Measurements from ENCODE around the gene LDLRAD4.

LDLRAD4 gene

GRCh38 chr18:13592246-13592645 lies 373.7 kb downstream of the LDLRAD4 start:
- 100% methylated on average over 2 of the region's 3 CpGs for WGBS (ENCODE audit: insufficient coverage, insufficient read length)
- no peaks in the 10 kb centered on the region for H3K27me3 ChIP-seq (ENCODE audit: control insufficient read depth, insufficient read depth, low read length)
- no peak for DNase-seq (ENCODE audit: low read depth, low spot score)
- no peaks in the 10 kb centered on the region for H3K9me3 ChIP-seq (ENCODE audit: control insufficient read depth, insufficient read depth, low read length)
- no peaks in the 10 kb centered on the region for H3K4me1 ChIP-seq (ENCODE audit: control insufficient read depth, insufficient read depth, low read length)
- no peaks in the 10 kb centered on the region for H3K36me3 ChIP-seq (ENCODE audit: control insufficient read depth, insufficient read depth, low read length)
- H3K27ac ChIP-seq (ENCODE audit: low read length) = no peak overlapping the region
- H3K4me3 ChIP-seq (ENCODE audit: low read length) = no peak overlapping the region

GRCh38 chr18:13594551-13594950 lies 376.0 kb downstream of the LDLRAD4 start:
- Histone ChIP-seq H3K4me3 (ENCODE audit: low read length) (no peak overlapping the region), H3K4me1 (ENCODE audit: control insufficient read depth, insufficient read depth, low read length) (no peaks in the 10 kb centered on the region), H3K9me3 (ENCODE audit: control insufficient read depth, insufficient read depth, low read length) (no peaks in the 10 kb centered on the region), H3K36me3 (ENCODE audit: control insufficient read depth, insufficient read depth, low read length) (no peaks in the 10 kb centered on the region), H3K27ac (ENCODE audit: low read length) (no peak overlapping the region), H3K27me3 (ENCODE audit: control insufficient read depth, insufficient read depth, low read length) (no peaks in the 10 kb centered on the region)
- no CpG with 5 or more reads among the region's 2 CpGs for WGBS (ENCODE audit: insufficient coverage, insufficient read length)
- no peak for DNase-seq (ENCODE audit: low read depth, low spot score)

- Histone ChIP-seq H3K27ac (ENCODE audit: low read length) (no peak overlapping the region), H3K4me1 (ENCODE audit: control insufficient read depth, insufficient read depth, low read length) (no peaks in the 10 kb centered on the region), H3K36me3 (ENCODE audit: control insufficient read depth, insufficient read depth, low read length) (no peaks in the 10 kb centered on the region), H3K4me3 (ENCODE audit: low read length) (no peak overlapping the region), H3K27me3 (ENCODE audit: control insufficient read depth, insufficient read depth, low read length) (no peaks in the 10 kb centered on the region), H3K9me3 (ENCODE audit: control insufficient read depth, insufficient read depth, low read length) (no peaks in the 10 kb centered on the region)
- DNase-seq (ENCODE audit: low read depth, low spot score) = no peak
Measured at GRCh38 chr18:13597068-13597467, 378.5 kb downstream of the LDLRAD4 start.

GRCh38 chr18:13598591-13598990 lies 380.0 kb downstream of the LDLRAD4 start:
- DNase-seq (ENCODE audit: low read depth, low spot score) = no peak
- WGBS (ENCODE audit: insufficient coverage, insufficient read length) = no CpG with 5 or more reads among the region's 2 CpGs

GRCh38 chr18:13599031-13599430 lies 380.5 kb downstream of the LDLRAD4 start:
- no peak overlapping the region for H3K4me3 ChIP-seq (ENCODE audit: low read length)
- H3K27ac ChIP-seq (ENCODE audit: low read length) = no peak overlapping the region
- H3K4me1 ChIP-seq (ENCODE audit: control insufficient read depth, insufficient read depth, low read length) = no peaks in the 10 kb centered on the region
- DNase-seq (ENCODE audit: low read depth, low spot score) = no peak
- no peaks in the 10 kb centered on the region for H3K9me3 ChIP-seq (ENCODE audit: control insufficient read depth, insufficient read depth, low read length)
- no CpG with 5 or more reads among the region's 1 CpG for WGBS (ENCODE audit: insufficient coverage, insufficient read length)
- no peaks in the 10 kb centered on the region for H3K36me3 ChIP-seq (ENCODE audit: control insufficient read depth, insufficient read depth, low read length)
- no peaks in the 10 kb centered on the region for H3K27me3 ChIP-seq (ENCODE audit: control insufficient read depth, insufficient read depth, low read length)

More at GRCh38 chr18:13598591-13598990, 380.0 kb downstream of the LDLRAD4 start:
- no peaks in the 10 kb centered on the region for H3K9me3 ChIP-seq (ENCODE audit: control insufficient read depth, insufficient read depth, low read length)
- no peaks in the 10 kb centered on the region for H3K4me1 ChIP-seq (ENCODE audit: control insufficient read depth, insufficient read depth, low read length)
- H3K36me3 ChIP-seq (ENCODE audit: control insufficient read depth, insufficient read depth, low read length) = no peaks in the 10 kb centered on the region
- no peaks in the 10 kb centered on the region for H3K27me3 ChIP-seq (ENCODE audit: control insufficient read depth, insufficient read depth, low read length)
- H3K4me3 ChIP-seq (ENCODE audit: low read length) = no peak overlapping the region
- H3K27ac ChIP-seq (ENCODE audit: low read length) = no peak overlapping the region

GRCh38 chr18:13603304-13604019 lies 384.9 kb downstream of the LDLRAD4 start:
- no CpG with 5 or more reads among the region's 14 CpGs for WGBS (ENCODE audit: insufficient coverage, insufficient read length)
- Histone ChIP-seq H3K36me3 (ENCODE audit: control insufficient read depth, insufficient read depth, low read length) (no peaks in the 10 kb centered on the region), H3K9me3 (ENCODE audit: control insufficient read depth, insufficient read depth, low read length) (no peaks in the 10 kb centered on the region), H3K27me3 (ENCODE audit: control insufficient read depth, insufficient read depth, low read length) (no peaks in the 10 kb centered on the region), H3K4me1 (ENCODE audit: control insufficient read depth, insufficient read depth, low read length) (no peaks in the 10 kb centered on the region), H3K27ac (ENCODE audit: low read length) (no peak overlapping the region), H3K4me3 (ENCODE audit: low read length) (no peak overlapping the region)
- DNase-seq (ENCODE audit: low read depth, low spot score) = no peak

- no peaks in the 10 kb centered on the region for H3K9me3 ChIP-seq (ENCODE audit: control insufficient read depth, insufficient read depth, low read length)
- WGBS (ENCODE audit: insufficient coverage, insufficient read length) = no CpG with 5 or more reads among the region's 7 CpGs
- H3K4me1 ChIP-seq (ENCODE audit: control insufficient read depth, insufficient read depth, low read length) = no peaks in the 10 kb centered on the region
- DNase-seq (ENCODE audit: low read depth, low spot score) = no peak
- H3K27me3 ChIP-seq (ENCODE audit: control insufficient read depth, insufficient read depth, low read length) = no peaks in the 10 kb centered on the region
- no peaks in the 10 kb centered on the region for H3K36me3 ChIP-seq (ENCODE audit: control insufficient read depth, insufficient read depth, low read length)
- no peak overlapping the region for H3K27ac ChIP-seq (ENCODE audit: low read length)
- no peak overlapping the region for H3K4me3 ChIP-seq (ENCODE audit: low read length)
Measured at GRCh38 chr18:13604786-13605185, 386.2 kb downstream of the LDLRAD4 start.

- no CpG with 5 or more reads among the region's 5 CpGs for WGBS (ENCODE audit: insufficient coverage, insufficient read length)
- no peak for DNase-seq (ENCODE audit: low read depth, low spot score)
- Histone ChIP-seq H3K4me1 (ENCODE audit: control insufficient read depth, insufficient read depth, low read length) (no peaks in the 10 kb centered on the region), H3K9me3 (ENCODE audit: control insufficient read depth, insufficient read depth, low read length) (no peaks in the 10 kb centered on the region), H3K27ac (ENCODE audit: low read length) (no peak overlapping the region), H3K36me3 (ENCODE audit: control insufficient read depth, insufficient read depth, low read length) (no peaks in the 10 kb centered on the region), H3K4me3 (ENCODE audit: low read length) (no peak overlapping the region), H3K27me3 (ENCODE audit: control insufficient read depth, insufficient read depth, low read length) (no peaks in the 10 kb centered on the region)
Measured at GRCh38 chr18:13605477-13605876, 386.9 kb downstream of the LDLRAD4 start.

GRCh38 chr18:13605901-13606300 lies 387.3 kb downstream of the LDLRAD4 start:
- H3K27me3 ChIP-seq (ENCODE audit: control insufficient read depth, insufficient read depth, low read length) = no peaks in the 10 kb centered on the region
- H3K4me3 ChIP-seq (ENCODE audit: low read length) = no peak overlapping the region
- H3K36me3 ChIP-seq (ENCODE audit: control insufficient read depth, insufficient read depth, low read length) = no peaks in the 10 kb centered on the region
- no peaks in the 10 kb centered on the region for H3K9me3 ChIP-seq (ENCODE audit: control insufficient read depth, insufficient read depth, low read length)
- 0 out of 2 replicates have a peak, but pooled peaks cover under 1% of the 10 kb centered on the region for H3K4me1 ChIP-seq (ENCODE audit: control insufficient read depth, insufficient read depth, low read length)
- DNase-seq (ENCODE audit: low read depth, low spot score) = no peak
- WGBS (ENCODE audit: insufficient coverage, insufficient read length) = no CpG with 5 or more reads among the region's 6 CpGs
- H3K27ac ChIP-seq (ENCODE audit: low read length) = no peak overlapping the region

GRCh38 chr18:13606604-13607254 lies 388.2 kb downstream of the LDLRAD4 start:
- no peak overlapping the region for H3K27ac ChIP-seq (ENCODE audit: low read length)
- peaks cover 4% of the 10 kb centered on the region; the same call in 1 of the 2 replicates for H3K27me3 ChIP-seq (ENCODE audit: control insufficient read depth, insufficient read depth, low read length)
- DNase-seq (ENCODE audit: low read depth, low spot score) = no peak
- WGBS (ENCODE audit: insufficient coverage, insufficient read length) = no CpG with 5 or more reads among the region's 6 CpGs
- 0 out of 2 replicates have a peak, but pooled peaks cover 4% of the 10 kb centered on the region for H3K4me1 ChIP-seq (ENCODE audit: control insufficient read depth, insufficient read depth, low read length)
- no peaks in the 10 kb centered on the region for H3K36me3 ChIP-seq (ENCODE audit: control insufficient read depth, insufficient read depth, low read length)
- H3K4me3 ChIP-seq (ENCODE audit: low read length) = no peak overlapping the region
- H3K9me3 ChIP-seq (ENCODE audit: control insufficient read depth, insufficient read depth, low read length) = no peaks in the 10 kb centered on the region
